PC-9 (cell line): ENCODE results near the gene INHBB. TPM values are rescaled to one million over a fixed set of nuclear protein-coding genes. Genes with fewer than 3 reads are reported as not detected.

Experiments
- BruUV-seq: library from RNA; stranded (reverse); fragments of 400-500 nt; replicated peaks from 2 replicates; lab custom pipeline; 2021; lab: Mats Ljungman, UMichigan
- CTCF ChIA-PET: fragments of 300-600 bp; sonication (Branson Sonifier 250); formaldehyde crosslinking; loops from one replicate; lab custom pipeline; 2022; ENCODE audit warnings: antibody characterized with exemption; lab: Charles Lee
- POLR2A ChIA-PET: fragments of 300-600 bp; sonication (Branson Sonifier 250); formaldehyde crosslinking; loops from one replicate; lab custom pipeline; 2022; ENCODE audit warnings: antibody characterized with exemption; ENCODE audit not compliant: unreplicated experiment; lab: Charles Lee
- DNase-seq, 2 experiments: peaks; one replicate each; pipeline versions ENCODE4 v3.0.0 to v3.0.0-alpha.2; 2015 to 2022; ENCODE audit warnings: mixed read lengths in 1 of 2
- H2AFZ ChIP-seq: fragments of 200-600 bp; sonication (generic); 2 replicates; pipeline ENCODE4 v1.8.1; 2017; ENCODE audit warnings: antibody characterized with exemption
- H3F3A ChIP-seq: fragments of 200-600 bp; sonication (generic); 2 replicates; pipeline ENCODE4 v1.8.1; 2017; ENCODE audit warnings: antibody characterized with exemption, mild to moderate bottlenecking, low read depth; ENCODE audit not compliant: insufficient read depth
- H3K27ac ChIP-seq: fragments of 200-600 bp; sonication (generic); 2 replicates; pipeline ENCODE4 v1.6.1; 2016; ENCODE audit warnings: mixed run types
- H3K27me3 ChIP-seq: fragments of 200-600 bp; sonication (generic); 2 replicates; pipeline ENCODE4 v1.6.1; 2016; ENCODE audit warnings: low read depth, mixed run types; ENCODE audit not compliant: insufficient read depth
- H3K36me3 ChIP-seq: fragments of 200-600 bp; sonication (generic); 2 replicates; pipeline ENCODE4 v1.6.1; 2016; ENCODE audit warnings: low read depth, mixed run types
- H3K4me1 ChIP-seq: fragments of 200-600 bp; sonication (generic); replicated peaks from 2 replicates; pipeline ENCODE4 v1.6.1; 2016; ENCODE audit warnings: mixed run types; ENCODE audit not compliant: insufficient read depth
- H3K4me2 ChIP-seq: fragments of 200-600 bp; sonication (generic); 2 replicates; pipeline ENCODE4 v1.6.1; 2017; ENCODE audit warnings: mixed run types
- H3K4me3 ChIP-seq: fragments of 200-600 bp; sonication (generic); 2 replicates; pipeline ENCODE4 v1.6.1; 2016; ENCODE audit warnings: mixed run types
- H3K79me2 ChIP-seq: fragments of 200-600 bp; sonication (generic); 2 replicates; pipeline ENCODE4 v1.6.1; 2017; ENCODE audit warnings: low read depth, mixed run types
- H3K9me2 ChIP-seq: fragments of 200-600 bp; sonication (generic); 2 replicates; pipeline ENCODE4 v1.8.1; 2017; ENCODE audit warnings: mild to moderate bottlenecking; ENCODE audit not compliant: insufficient read depth
- H3K9me3 ChIP-seq: fragments of 200-600 bp; sonication (generic); 2 replicates; pipeline ENCODE4 v1.8.1; 2016; ENCODE audit warnings: low read depth; ENCODE audit not compliant: insufficient read depth
- H4K20me1 ChIP-seq: fragments of 200-600 bp; sonication (generic); 2 replicates; pipeline ENCODE4 v1.8.1; 2017; ENCODE audit not compliant: insufficient read depth
- EZH2 ChIP-seq: fragments of 200-600 bp; sonication (generic); IDR thresholded peaks from 2 replicates; pipeline ENCODE4 v1.8.0; 2017; ENCODE audit warnings: antibody characterized with exemption, low read depth
- intact Hi-C: fragments of 100-400 bp; cut with micrococcal nuclease; formaldehyde crosslinking; loops from one replicate; pipeline ENCODE4 v1.10.0; 2022; ENCODE audit not compliant: unreplicated experiment
- total RNA-seq: library from RNA; stranded (reverse); gene quantifications from 2 replicates; pipeline ENCODE4 v1.2.3, GENCODE V29; 2021
- TF ChIP-seq, protein P1 (sequence below): fragments of 200-600 bp; sonication (generic); conservative IDR thresholded peaks from 2 replicates; pipeline ENCODE4 v1.6.1; 2017; ENCODE audit warnings: mixed run types, antibody characterized with exemption, mild to moderate bottlenecking, moderate library complexity

INHBB gene
- total RNA-seq, 1 experiment from 2014 or later = 57.5 TPM

DNA sequence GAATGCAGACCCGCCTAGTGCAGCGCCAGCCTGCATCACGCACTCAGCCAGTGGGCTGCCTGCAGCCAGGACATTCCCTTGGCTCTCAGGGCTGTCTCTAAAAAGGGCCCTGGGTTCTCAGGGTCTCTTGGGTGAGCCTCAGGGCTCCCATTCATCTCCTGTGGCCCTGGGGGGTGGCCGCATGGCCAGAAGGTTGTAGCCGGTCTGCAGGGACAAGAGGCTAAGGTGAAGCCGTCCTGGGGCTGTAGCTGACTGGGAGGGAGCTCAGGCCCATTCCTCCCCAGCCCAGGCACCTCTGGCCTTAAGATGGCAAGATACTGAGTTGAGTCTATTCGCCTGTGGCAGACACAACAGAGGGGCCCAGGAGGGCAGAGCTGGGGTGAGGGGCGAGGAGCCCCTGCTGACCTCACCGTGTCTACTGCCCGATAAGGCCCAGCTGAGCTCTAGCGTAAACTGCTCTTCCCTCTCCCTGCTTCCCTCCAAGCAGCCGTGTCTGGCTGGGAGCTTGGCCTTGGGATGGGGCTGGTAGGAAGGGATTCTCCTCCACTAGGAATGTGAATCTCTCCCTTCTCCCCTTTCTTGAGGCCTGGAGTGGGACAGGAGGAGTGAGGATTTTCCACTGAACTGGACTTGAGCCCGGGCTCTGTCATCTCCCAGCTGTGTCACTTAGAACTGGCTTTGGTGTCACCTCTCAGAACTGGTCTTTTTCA lies 37.9 kb downstream of the INHBB start:
- Histone ChIP-seq H3K4me2 (no peak overlapping the region), H3K9me3 (no peaks in the 10 kb centered on the region), H3K36me3 (no peaks in the 10 kb centered on the region), H2AFZ (no peak overlapping the region), H3K4me1 (peaks cover 15% of the 10 kb centered on the region), H3K4me3 (no peak overlapping the region), H3K9me2 (no peaks in the 10 kb centered on the region), H3K27ac (no peak overlapping the region), H4K20me1 (no peaks in the 10 kb centered on the region), H3K27me3 (no peaks in the 10 kb centered on the region), H3F3A (peaks cover 18% of the 10 kb centered on the region; the same call in 1 of the 2 replicates), H3K79me2 (no peaks in the 10 kb centered on the region)
- no peak for TF ChIP-seq EZH2
- TF ChIP-seq, protein P1, sequence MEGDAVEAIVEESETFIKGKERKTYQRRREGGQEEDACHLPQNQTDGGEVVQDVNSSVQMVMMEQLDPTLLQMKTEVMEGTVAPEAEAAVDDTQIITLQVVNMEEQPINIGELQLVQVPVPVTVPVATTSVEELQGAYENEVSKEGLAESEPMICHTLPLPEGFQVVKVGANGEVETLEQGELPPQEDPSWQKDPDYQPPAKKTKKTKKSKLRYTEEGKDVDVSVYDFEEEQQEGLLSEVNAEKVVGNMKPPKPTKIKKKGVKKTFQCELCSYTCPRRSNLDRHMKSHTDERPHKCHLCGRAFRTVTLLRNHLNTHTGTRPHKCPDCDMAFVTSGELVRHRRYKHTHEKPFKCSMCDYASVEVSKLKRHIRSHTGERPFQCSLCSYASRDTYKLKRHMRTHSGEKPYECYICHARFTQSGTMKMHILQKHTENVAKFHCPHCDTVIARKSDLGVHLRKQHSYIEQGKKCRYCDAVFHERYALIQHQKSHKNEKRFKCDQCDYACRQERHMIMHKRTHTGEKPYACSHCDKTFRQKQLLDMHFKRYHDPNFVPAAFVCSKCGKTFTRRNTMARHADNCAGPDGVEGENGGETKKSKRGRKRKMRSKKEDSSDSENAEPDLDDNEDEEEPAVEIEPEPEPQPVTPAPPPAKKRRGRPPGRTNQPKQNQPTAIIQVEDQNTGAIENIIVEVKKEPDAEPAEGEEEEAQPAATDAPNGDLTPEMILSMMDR = no peak
- CTCF ChIA-PET = interaction anchor here (0.6 kb wide), 1 partner anchor 39 kb away, joined by 5 read pairs; no protein-coding TSS in a partner anchor
- no TSS peak for BruUV-seq
- DNase-seq = no peak
- intact Hi-C loops = no loop called here
- POLR2A ChIA-PET = interaction anchor here (0.5 kb wide), 1 partner anchor 14 kb away, joined by 6 read pairs; no protein-coding TSS in a partner anchor

DNA sequence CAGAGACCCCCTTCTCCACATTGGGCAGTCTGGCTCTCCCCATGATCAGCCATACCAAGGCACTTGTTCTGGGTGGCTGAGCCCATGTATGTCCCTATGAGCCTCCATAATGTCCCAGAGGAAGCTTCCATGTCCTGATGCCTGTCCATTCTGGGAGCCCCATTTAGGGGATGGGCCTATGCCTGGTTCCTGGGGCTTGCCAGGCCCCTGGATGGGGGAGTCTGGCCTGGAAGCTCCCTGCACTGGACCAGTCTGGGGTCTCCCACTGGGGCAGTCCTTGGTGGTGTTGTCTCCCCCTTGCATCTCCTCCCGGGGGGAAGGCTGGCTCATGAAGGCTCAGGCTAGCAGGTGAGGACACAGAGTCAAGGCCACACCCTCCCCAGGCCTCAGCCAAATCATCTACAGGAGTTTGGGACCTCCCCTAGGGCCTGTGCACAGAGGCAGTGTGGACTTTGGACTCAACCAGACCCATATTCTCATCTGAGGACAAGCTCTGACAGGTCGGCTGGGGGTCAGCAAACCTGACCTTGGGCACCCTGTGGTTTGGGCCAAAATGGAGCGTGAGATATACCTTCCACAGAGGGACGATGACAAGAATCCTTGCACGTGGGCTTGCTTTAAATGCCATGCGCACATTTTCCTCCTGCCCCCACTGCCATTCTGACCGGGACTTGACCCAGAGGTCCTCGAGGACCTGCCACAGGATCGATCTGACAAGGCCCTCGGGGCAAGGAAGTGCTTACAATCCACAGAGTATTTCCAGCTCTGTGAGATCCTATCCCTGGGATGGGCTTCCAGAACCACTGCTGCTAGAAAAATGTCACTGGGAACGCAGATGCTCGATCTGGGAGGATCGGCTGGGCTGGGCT lies 38.8 kb downstream of the INHBB start:
- no peaks in the 10 kb centered on the region for H3K9me3 ChIP-seq
- H3K79me2 ChIP-seq = no peaks in the 10 kb centered on the region
- ChIA-PET POLR2A (interaction anchor here (0.5 kb wide), 1 partner anchor 13 kb away, joined by 6 read pairs; no protein-coding TSS in a partner anchor), CTCF (no interaction called here)
- H3K4me2 ChIP-seq = peak overlapping the region; percentile 18; the same call in 1 of the 2 replicates
- no peaks in the 10 kb centered on the region for H3K36me3 ChIP-seq
- H3K27me3 ChIP-seq = no peaks in the 10 kb centered on the region
- H3K4me3 ChIP-seq = no peak overlapping the region
- no peaks in the 10 kb centered on the region for H3K9me2 ChIP-seq
- no TSS peak for BruUV-seq
- TF ChIP-seq, protein P1 = no peak
- TF ChIP-seq EZH2 = no peak
- DNase-seq = no peak
- H3K27ac ChIP-seq = no peak overlapping the region
- intact Hi-C loops = no loop called here
- H3F3A ChIP-seq = peaks cover 18% of the 10 kb centered on the region; the same call in 1 of the 2 replicates
- no peak overlapping the region for H2AFZ ChIP-seq
- H4K20me1 ChIP-seq = no peaks in the 10 kb centered on the region
- H3K4me1 ChIP-seq = peaks cover 15% of the 10 kb centered on the region

DNA sequence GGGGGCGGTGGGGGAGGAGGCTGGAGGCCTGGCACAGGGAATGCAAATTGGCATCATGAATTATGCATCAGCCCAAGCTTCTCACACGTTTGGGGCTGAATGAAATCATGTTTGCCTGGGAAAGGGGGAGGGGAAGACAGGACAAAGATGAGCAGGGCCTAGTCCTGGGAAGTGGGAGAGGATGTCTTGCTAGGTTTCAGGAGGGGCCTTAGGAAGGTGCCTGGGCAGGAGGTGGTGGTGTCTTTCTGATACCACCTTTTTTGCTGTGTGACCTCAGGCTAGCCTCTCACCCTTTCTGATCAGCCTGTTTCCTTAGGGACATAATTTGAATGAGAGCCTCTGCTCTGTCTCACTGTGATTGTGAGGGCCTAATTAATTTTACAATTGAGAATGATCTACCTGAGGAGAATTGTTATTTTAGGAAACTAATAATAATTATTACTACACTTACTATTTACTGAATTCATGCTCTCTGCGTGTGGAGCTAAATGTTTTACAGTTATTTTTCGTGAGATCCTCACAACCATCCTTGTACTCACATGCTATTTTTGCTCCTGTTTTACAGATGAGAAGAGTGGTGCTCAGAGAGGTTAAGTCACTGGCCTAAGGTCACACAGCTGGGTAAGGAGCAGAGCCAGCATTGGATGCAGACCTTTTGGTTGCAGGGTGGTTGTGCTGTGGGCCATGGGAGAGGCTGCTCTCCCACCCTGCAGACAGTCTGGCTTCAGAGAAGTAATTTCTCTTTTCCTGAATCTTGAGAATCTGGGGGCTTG lies 39.6 kb downstream of the INHBB start:
- BruUV-seq = no TSS peak
- Histone ChIP-seq H2AFZ (no peak overlapping the region), H3K4me1 (peaks cover 15% of the 10 kb centered on the region), H3K27me3 (no peaks in the 10 kb centered on the region), H3K9me2 (no peaks in the 10 kb centered on the region), H3K27ac (no peak overlapping the region), H3K79me2 (no peaks in the 10 kb centered on the region), H3K4me2 (peak overlapping the region; percentile 18; the same call in 1 of the 2 replicates), H3F3A (peaks cover 13% of the 10 kb centered on the region; the same call in 1 of the 2 replicates), H3K4me3 (no peak overlapping the region), H4K20me1 (no peaks in the 10 kb centered on the region), H3K9me3 (no peaks in the 10 kb centered on the region), H3K36me3 (no peaks in the 10 kb centered on the region)
- no peak for TF ChIP-seq EZH2
- TF ChIP-seq, protein P1 = no peak
- ChIA-PET CTCF (no interaction called here), POLR2A (no interaction called here)
- intact Hi-C loops = no loop called here
- no peak for DNase-seq
